H54 (cell line): ENCODE measurements around the gene EFCAB13.
A peak's percentile ranks its signal among the peaks of the same experiment; 100 is the strongest.

Source experiments
- DNase-seq: peaks from one replicate; pipeline ENCODE4 v3.0.0; 2011; ENCODE audit warnings: low spot score, mixed read lengths; ENCODE audit not compliant: insufficient read length
- FAIRE-seq: peaks from 3 replicates; lab custom pipeline; 2011; peaks lifted over from hg19 to GRCh38; lab: Jason Lieb, UNC
- POLR2A ChIP-seq: IDR thresholded peaks from 2 replicates; pipeline ENCODE4 v1.6.1; 2011; ENCODE audit warnings: low read depth, mild to moderate bottlenecking, low read length

EFCAB13 gene, protein sequence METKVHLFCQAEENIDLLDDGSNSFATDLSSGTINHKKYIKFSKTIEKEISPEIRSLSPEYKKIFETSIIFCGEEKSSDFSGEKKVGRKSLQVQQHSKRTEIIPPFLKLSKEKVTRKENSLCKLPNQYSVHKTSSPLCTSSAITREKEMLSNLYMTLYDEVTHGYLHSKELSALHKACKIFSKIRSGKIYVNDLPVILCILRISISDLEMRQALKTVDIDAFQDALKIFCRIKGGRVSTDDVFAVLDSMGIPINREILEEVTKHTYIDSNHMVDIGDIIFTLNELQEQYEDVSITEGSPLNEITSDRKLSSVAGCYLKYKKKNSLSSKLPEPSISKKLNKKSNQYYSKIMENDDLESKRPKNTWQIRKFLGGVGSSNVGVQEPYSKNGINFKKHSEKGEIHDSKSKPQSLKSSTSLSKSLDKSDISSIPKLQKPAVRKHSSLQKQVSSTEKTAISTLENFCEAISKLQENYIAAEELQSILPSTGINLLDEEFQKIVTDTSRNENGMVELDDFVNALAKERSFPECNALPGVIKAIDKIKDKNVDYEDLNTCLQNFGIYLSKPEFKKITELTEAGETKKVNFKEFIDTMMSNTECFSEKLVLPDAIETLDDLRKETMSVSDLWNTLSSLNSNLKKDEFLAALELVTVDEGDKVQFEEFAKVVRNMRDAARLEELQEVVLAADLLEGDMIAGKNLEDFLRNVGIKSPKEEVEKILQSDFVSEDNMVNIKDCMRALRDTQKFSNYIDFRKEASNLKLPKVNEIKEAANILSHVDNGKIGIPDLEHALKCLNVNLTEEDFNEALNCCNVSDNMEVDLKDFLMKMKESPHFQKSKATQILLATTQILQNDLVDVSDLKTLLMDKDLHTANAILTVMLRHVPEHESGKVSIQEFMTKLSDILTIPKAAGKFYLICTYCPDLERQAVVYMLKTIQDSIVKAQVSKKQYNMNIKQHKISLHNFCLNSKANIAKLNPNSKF

DNA sequence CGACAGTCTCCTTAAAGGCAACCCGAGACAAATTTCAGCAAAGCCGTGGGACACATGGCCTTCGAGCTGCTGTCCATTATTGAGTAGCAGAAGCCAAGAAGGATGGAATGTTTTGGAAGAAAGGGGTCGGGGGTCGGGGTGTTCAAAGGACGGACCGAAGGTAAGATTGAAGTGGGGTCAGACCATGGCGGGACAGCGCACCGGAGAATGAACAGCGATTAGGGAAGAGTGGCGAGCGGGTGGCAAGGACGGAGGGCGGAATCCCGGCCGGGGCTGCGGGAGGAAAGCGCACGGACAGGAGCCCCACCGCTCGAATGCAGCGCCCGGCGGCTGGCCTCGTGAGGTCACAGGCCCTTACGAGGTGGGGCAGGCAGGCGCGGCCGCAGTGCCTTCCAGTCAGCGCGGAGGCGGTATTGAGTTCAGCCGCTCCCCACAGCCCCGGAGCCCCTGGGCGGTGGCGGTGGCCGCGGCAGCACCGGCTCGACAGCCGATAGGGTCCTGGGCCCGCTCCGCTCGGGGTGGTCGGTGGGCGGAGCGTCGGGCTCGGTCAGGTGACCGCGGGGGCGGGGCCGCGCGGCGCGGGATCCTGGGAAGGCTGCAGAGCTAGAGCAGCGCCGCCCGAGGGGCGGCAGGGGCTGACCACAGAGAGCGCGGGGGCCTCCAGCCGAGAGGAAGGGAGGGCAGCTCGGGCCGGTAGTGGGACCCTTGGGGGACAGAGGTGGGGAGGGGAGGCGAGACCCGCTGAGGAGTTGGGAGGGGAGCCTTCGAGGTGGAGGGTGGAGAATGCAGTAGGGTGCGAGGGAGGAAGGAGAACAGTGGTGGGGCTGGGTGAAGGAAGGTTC is at the start of gene EFCAB13:
TSS of gene EFCAB13 (plus strand) at position 574 of the 842 bp plus-strand sequence. CDS start 4,399 bp downstream, outside the sequence.
- DNase-seq (peak; percentile 48), FAIRE-seq (no peak)
- peak; percentile 58 for TF ChIP-seq POLR2A

- FAIRE-seq (no peak), DNase-seq (no peak)
- no peak for TF ChIP-seq POLR2A
These were observed 49.3 kb upstream of the EFCAB13 start for GRCh38 chr17:47274319-47275069.

DNA sequence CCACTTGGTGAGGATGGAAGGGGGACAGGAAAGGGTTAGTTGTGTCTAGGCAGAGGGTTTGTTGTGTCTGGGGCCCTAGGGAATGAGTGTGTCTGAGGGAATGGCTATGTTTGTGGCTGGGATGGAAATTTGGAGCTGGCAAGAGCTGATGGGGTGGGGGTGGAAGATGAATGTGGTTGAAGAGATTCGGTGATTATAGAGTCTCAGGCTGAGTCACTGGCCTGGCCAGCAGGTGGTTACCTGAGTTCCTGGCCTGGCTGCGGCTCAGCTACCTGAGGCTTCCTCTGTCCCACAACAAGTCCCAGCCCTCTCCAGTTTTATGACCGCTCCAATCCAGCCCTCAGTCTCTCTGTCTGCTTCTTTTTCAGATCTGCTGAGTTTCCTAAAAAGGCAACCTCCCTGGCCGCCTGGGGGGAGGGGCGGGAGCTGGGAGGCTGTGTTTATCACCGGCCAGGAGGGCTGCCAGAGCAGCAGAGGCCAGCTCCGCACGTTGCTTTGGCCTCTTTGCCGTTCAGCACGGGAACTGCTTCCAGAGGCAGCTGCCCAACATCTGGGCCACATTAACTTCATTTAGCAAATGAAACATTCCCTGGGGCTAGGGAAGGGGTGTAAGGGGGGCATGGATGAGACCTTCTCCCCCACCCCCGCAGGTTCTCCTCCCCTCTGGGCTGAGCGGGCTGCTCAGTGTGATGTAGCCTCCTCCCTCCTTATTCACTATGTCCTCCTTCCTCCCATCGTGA is 48.3 kb upstream of the EFCAB13 start:
- DNase-seq = no peak
- no peak for FAIRE-seq
- no peak for TF ChIP-seq POLR2A

DNA sequence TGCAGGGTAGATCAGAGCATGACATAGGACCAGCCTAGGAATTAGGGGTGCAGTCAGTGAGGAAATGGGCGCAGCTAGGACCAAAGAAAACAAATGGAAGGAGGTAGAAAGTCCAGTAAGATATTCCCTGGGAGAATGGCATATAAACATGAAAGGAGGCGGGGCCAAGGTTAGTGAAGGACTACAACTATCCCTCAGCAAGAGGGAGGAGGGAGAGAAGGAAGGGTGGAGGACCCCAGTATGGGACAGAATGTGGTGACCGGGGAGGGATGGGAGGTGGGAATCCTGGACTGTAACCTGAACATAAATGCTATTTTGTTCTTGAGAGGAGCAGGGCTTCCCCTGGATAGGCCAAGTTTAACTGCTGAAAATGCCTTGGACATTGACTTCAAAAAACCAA is 47.3 kb upstream of the EFCAB13 start:
- FAIRE-seq (no peak), DNase-seq (no peak)
- TF ChIP-seq POLR2A = no peak

- DNase-seq = no peak
- FAIRE-seq = no peak
- no peak for TF ChIP-seq POLR2A
These were observed 46.9 kb upstream of the EFCAB13 start for GRCh38 chr17:47276868-47277267.

DNA sequence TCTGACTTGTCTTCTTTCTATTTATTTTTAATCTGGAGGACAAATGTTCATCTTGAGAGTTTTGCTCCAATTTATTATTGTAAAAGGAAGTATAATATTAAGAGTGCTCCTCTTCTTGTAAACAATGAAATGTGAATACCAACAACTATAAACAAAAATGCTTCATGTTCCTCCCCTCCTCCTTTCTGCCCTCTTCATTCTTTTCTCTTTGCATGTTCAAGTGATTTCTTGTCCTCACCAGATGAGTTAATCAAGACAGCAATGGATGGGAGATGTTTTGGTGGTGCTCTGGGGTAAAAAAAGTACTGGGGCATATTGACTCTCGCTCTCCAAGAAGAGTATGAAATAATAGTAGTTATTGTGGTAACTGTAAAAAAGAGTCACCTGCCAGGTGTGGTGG is 45.8 kb upstream of the EFCAB13 start:
- no peak for TF ChIP-seq POLR2A
- FAIRE-seq (no peak), DNase-seq (no peak)

GRCh38 chr17:47278561-47278960 is 45.2 kb upstream of the EFCAB13 start:
- FAIRE-seq (no peak), DNase-seq (no peak)
- no peak for TF ChIP-seq POLR2A

- DNase-seq (peak; percentile 81), FAIRE-seq (peak; percentile 79)
- TF ChIP-seq POLR2A = no peak
These were observed 44.5 kb upstream of the EFCAB13 start for GRCh38 chr17:47279062-47279801.

DNA sequence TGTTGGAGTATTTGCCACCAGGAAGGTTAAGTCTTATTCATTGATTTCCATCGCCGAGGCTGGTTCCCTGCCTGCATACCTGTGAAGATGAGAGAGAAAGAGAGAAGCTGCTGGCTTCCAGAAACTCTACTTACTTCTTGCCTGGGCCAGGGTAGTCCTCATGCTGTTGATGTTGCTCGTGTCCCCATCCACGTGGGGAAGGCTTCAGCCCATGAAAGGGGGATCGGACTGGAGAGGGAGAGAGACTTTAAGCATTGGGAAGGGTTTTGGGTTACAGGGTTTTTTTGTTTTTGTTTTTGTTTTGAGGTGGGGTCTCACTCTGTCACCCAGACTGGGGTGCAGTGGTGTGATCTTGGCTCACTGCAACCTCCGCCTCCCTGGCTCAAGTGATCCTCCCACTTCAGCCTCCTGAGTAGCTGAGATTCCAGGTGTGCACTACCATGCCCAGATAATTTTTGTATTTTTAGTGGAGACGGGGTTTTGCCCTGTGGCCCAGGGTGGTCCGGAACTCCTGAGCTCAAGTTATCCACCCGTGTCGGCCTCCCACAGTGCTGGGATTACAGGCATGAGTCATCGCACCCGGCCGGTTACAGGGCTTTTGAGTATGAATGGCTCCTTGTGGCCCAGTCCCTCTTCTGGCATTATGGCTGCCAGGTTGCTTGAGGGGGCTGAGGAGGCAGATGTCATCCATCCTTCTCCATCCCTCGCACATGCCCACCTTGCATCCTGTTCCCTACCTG is 43.5 kb upstream of the EFCAB13 start:
- no peak for TF ChIP-seq POLR2A
- peak; percentile 32 for DNase-seq
- no peak for FAIRE-seq

DNA sequence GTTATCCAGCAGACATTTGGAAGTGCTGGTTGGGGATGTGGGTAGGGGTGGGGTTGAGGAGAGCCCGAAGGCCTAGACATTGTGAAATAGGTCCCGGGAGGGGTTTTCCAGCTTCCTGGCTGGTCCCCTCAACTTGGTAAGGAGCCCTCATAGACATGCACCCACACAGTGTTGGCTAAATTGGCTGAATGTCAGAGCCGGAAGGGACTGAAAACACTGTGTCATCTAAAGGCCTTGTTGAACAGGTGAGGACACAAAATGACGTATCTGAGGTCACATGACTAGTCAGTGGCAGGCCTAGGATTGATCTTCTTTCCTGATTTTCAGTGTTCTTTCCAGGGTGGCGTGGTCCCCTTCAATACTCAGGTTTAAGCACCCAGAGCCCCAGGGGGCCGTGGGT is 42.5 kb upstream of the EFCAB13 start:
- FAIRE-seq (no peak), DNase-seq (no peak)

DNA sequence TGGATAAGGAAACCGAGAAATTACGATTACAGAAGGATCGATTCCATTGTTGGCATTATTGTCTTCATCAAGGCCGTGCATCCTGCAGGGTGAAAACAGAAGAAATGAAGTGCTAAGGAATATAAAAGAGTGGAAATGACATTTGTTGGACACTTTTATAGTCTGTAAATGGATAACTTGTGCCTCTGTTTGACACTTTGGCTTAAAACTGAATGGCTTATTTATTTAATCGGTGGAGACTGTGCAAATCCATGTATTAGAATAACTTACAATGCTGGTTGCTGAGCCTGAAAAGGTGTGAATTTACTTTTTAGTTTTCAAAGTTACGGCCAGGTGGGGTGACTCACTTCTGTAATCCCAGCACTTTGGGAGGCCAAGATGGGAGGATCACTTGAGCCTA is 38.8 kb upstream of the EFCAB13 start:
- FAIRE-seq = no peak
- TF ChIP-seq POLR2A = no peak

More for the DNA sequence above, 42.5 kb upstream of the EFCAB13 start:
- no peak for TF ChIP-seq POLR2A

More for the DNA sequence above, 38.8 kb upstream of the EFCAB13 start:
- no peak for DNase-seq
